Measurements from ENCODE around the gene ZCCHC14. TPM values are rescaled to one million over a fixed set of nuclear protein-coding genes. Genes with fewer than 3 reads are reported as not detected.

The ZCCHC14 gene
- total RNA-seq, 1 experiment from 2014 or later, result 37.8 TPM

GRCh38 chr16:87360862-87361610, 131.8 kb downstream of the ZCCHC14 start:
- Histone ChIP-seq H4K20me1 (ENCODE audit: insufficient read depth) (peaks cover 7% of the 10 kb centered on the region; the same call in 1 of the 2 replicates), H3K36me3 (ENCODE audit: control insufficient read depth in 1 of 2, insufficient read depth in 2 of 2, low read length in 2 of 2) (peaks cover 17 to 50% of the 10 kb centered on the region in 2 experiments; a peak in 3 of 4 replicates), H3K27me3 (ENCODE audit: insufficient read depth, low read length) (no peaks in the 10 kb centered on the region), H3K79me2 (ENCODE audit: insufficient read depth, low read length) (peaks cover 55% of the 10 kb centered on the region), H3K4me3 (replicated peaks in 1 of 2; ENCODE audit: low read depth in 1 of 2, low read length in 2 of 2) (no peak overlapping the region), H3K9me2 (ENCODE audit: insufficient read depth) (no peaks in the 10 kb centered on the region), H3K9ac (ENCODE audit: low read length) (no peak overlapping the region), H3K27ac (ENCODE audit: low read depth, low read length) (no peak overlapping the region), H3K4me2 (ENCODE audit: low read length) (no peak overlapping the region), H3K9me3 (ENCODE audit: control insufficient read depth in 1 of 2, insufficient read depth in 1 of 2, low read depth in 1 of 2, low read length in 2 of 2) (no peaks in the 10 kb centered on the region), H2AFZ (ENCODE audit: low read depth, low read length, poor library complexity, severe bottlenecking) (no peak overlapping the region), H3K4me1 (ENCODE audit: control insufficient read depth in 1 of 2, insufficient read depth in 2 of 2, low read length in 2 of 2) (peaks cover 0 to 2% of the 10 kb centered on the region in 2 experiments; a peak in 1 of 4 replicates)
- ATAC-seq (no peak), DNase-seq (ENCODE audit: low read depth, low spot score) (no peak)
- CTCF ChIA-PET, result no interaction called here
- TF ChIP-seq CEBPB (IDR thresholded peaks at IDR 0.05; ENCODE audit: low read depth), result no peak
- no peak for TF ChIP-seq SRF (IDR thresholded peaks at IDR 0.05; ENCODE audit: low read depth)
- BruUV-seq (replicated peaks), result no TSS peak
- RAD21 ChIA-PET (ENCODE audit: low non-redundant PET in 1 of 2, low total read pairs in 2 of 2, uncharacterized antibody in 2 of 2, unreplicated experiment in 2 of 2), result interaction anchor here in 1 of 2 experiments (0.6 kb wide), 1 partner anchor 28 kb away, joined by 3 read pairs; no protein-coding TSS in a partner anchor
- POLR2A ChIA-PET, result no interaction called here
- intact Hi-C loops (cut with micrococcal nuclease), result no loop called here

GRCh38 chr16:87359121-87359520, 133.7 kb downstream of the ZCCHC14 start:
- H3K4me1 ChIP-seq (ENCODE audit: control insufficient read depth in 1 of 2, insufficient read depth in 2 of 2, low read length in 2 of 2), result no peaks in the 10 kb centered on the region
- BruUV-seq (replicated peaks), result no TSS peak
- no peak overlapping the region for H3K4me2 ChIP-seq (ENCODE audit: low read length)
- no peaks in the 10 kb centered on the region for H3K9me2 ChIP-seq (ENCODE audit: insufficient read depth)
- POLR2A ChIA-PET, result no interaction called here
- RAD21 ChIA-PET (ENCODE audit: low non-redundant PET in 1 of 2, low total read pairs in 2 of 2, uncharacterized antibody in 2 of 2, unreplicated experiment in 2 of 2), result no interaction called here
- intact Hi-C loops (cut with micrococcal nuclease), result no loop called here
- H3K4me3 ChIP-seq (replicated peaks in 1 of 2; ENCODE audit: low read depth in 1 of 2, low read length in 2 of 2), result no peak overlapping the region
- no peaks in the 10 kb centered on the region for H3K9me3 ChIP-seq (ENCODE audit: control insufficient read depth in 1 of 2, insufficient read depth in 1 of 2, low read depth in 1 of 2, low read length in 2 of 2)
- ATAC-seq (no peak), DNase-seq (ENCODE audit: low read depth, low spot score) (no peak)
- H2AFZ ChIP-seq (ENCODE audit: low read depth, low read length, poor library complexity, severe bottlenecking), result no peak overlapping the region
- H3K27ac ChIP-seq (ENCODE audit: low read depth, low read length), result no peak overlapping the region
- H3K9ac ChIP-seq (ENCODE audit: low read length), result no peak overlapping the region
- H3K27me3 ChIP-seq (ENCODE audit: insufficient read depth, low read length), result no peaks in the 10 kb centered on the region
- CTCF ChIA-PET, result no interaction called here
- H4K20me1 ChIP-seq (ENCODE audit: insufficient read depth), result no peaks in the 10 kb centered on the region
- H3K36me3 ChIP-seq (ENCODE audit: control insufficient read depth in 1 of 2, insufficient read depth in 2 of 2, low read length in 2 of 2), result peaks cover 17 to 46% of the 10 kb centered on the region in 2 experiments; a peak in 3 of 4 replicates
- peaks cover 36% of the 10 kb centered on the region for H3K79me2 ChIP-seq (ENCODE audit: insufficient read depth, low read length)
- TF ChIP-seq ZBTB33 (IDR thresholded peaks at IDR 0.05; ENCODE audit: extremely low read depth, insufficient replicate concordance, low read length) (no peak), ZNF274 (IDR thresholded peaks at IDR 0.05; ENCODE audit: low read depth, low read length) (no peak), SRF (IDR thresholded peaks at IDR 0.05; ENCODE audit: low read depth) (no peak), TCF7L2 (IDR thresholded peaks at IDR 0.05; ENCODE audit: borderline replicate concordance, extremely low read depth, insufficient read depth, insufficient read length) (no peak), CEBPB (IDR thresholded peaks at IDR 0.05; ENCODE audit: low read depth) (no peak), CBX3 (IDR thresholded peaks at IDR 0.05; ENCODE audit: low read depth) (no peak), EZH2 (IDR thresholded peaks at IDR 0.05) (no peak), EZH2phosphoT487 (IDR thresholded peaks at IDR 0.05; ENCODE audit: borderline replicate concordance) (no peak), EGR1 (IDR thresholded peaks at IDR 0.05; ENCODE audit: low read depth) (no peak), ELF1 (IDR thresholded peaks at IDR 0.05; ENCODE audit: borderline replicate concordance, low read depth) (no peak), YY1 (IDR thresholded peaks at IDR 0.05; ENCODE audit: extremely low read depth, insufficient replicate concordance, low read depth, low read length) (no peak), SP1 (IDR thresholded peaks at IDR 0.05; ENCODE audit: low read depth) (no peak), POLR2AphosphoS5 (IDR thresholded peaks at IDR 0.05; ENCODE audit: low read depth, low read length) (no peak), REST (IDR thresholded peaks at IDR 0.05; ENCODE audit: low read depth) (no peak)

Data from HCT116 (cell line).